Measurements from ENCODE around the gene MAST2.

Gene MAST2

GRCh38 chr1:45989249-45989648, 185.8 kb downstream of the MAST2 start:
- in situ Hi-C loops (cut with MboI; ENCODE audit: low pct_unique_long_range_greater_than_20kb, low sequenced_read_pairs, unreplicated experiment) = no loop called here
- no peak for DNase-seq (ENCODE audit: low spot score)
- TF ChIP-seq CTCF (IDR thresholded peaks at IDR 0.05; ENCODE audit: extremely low read depth, insufficient read depth, missing control alignments) = no peak

GRCh38 chr1:45994423-45994822, 191.0 kb downstream of the MAST2 start:
- DNase-seq (ENCODE audit: low spot score) = no peak
- in situ Hi-C loops (cut with MboI; ENCODE audit: low pct_unique_long_range_greater_than_20kb, low sequenced_read_pairs, unreplicated experiment) = no loop called here
- TF ChIP-seq CTCF (IDR thresholded peaks at IDR 0.05; ENCODE audit: extremely low read depth, insufficient read depth, missing control alignments) = no peak

- no peak for TF ChIP-seq CTCF (IDR thresholded peaks at IDR 0.05; ENCODE audit: extremely low read depth, insufficient read depth, missing control alignments)
- in situ Hi-C loops (cut with MboI; ENCODE audit: low pct_unique_long_range_greater_than_20kb, low sequenced_read_pairs, unreplicated experiment) = no loop called here
- DNase-seq (ENCODE audit: low spot score) = no peak
Measured at GRCh38 chr1:45995298-45995697, 191.9 kb downstream of the MAST2 start.

GRCh38 chr1:45998020-45998617, 194.7 kb downstream of the MAST2 start:
- in situ Hi-C loops (cut with MboI; ENCODE audit: low pct_unique_long_range_greater_than_20kb, low sequenced_read_pairs, unreplicated experiment) = no loop called here
- no peak for TF ChIP-seq CTCF (IDR thresholded peaks at IDR 0.05; ENCODE audit: extremely low read depth, insufficient read depth, missing control alignments)
- no peak for DNase-seq (ENCODE audit: low spot score)

- no peak for TF ChIP-seq CTCF (IDR thresholded peaks at IDR 0.05; ENCODE audit: extremely low read depth, insufficient read depth, missing control alignments)
- in situ Hi-C loops (cut with MboI; ENCODE audit: low pct_unique_long_range_greater_than_20kb, low sequenced_read_pairs, unreplicated experiment) = no loop called here
- DNase-seq (ENCODE audit: low spot score) = no peak
Measured at GRCh38 chr1:45999507-45999906, 196.1 kb downstream of the MAST2 start.

GRCh38 chr1:46001081-46001785, 197.8 kb downstream of the MAST2 start:
- in situ Hi-C loops (cut with MboI; ENCODE audit: low pct_unique_long_range_greater_than_20kb, low sequenced_read_pairs, unreplicated experiment) = no loop called here
- no peak for DNase-seq (ENCODE audit: low spot score)
- no peak for TF ChIP-seq CTCF (IDR thresholded peaks at IDR 0.05; ENCODE audit: extremely low read depth, insufficient read depth, missing control alignments)
